NB4 (cell line): ENCODE data around the gene PFDN1.
A peak's percentile ranks its signal among the peaks of the same experiment; 100 is the strongest.

Experiments
- DNase-seq: peaks from one replicate; pipeline ENCODE4 v3.0.0; 2010; ENCODE audit warnings: low read depth
- H3K4me3 ChIP-seq: one replicate; pipeline ENCODE4 v1.5.1; 2011; ENCODE audit warnings: mild to moderate bottlenecking, low read depth, low read length, moderate library complexity
- MYC ChIP-seq: IDR thresholded peaks from 2 replicates; pipeline ENCODE4 v1.6.1; 2011; ENCODE audit warnings: low read depth, low read length
- POLR2A ChIP-seq: IDR thresholded peaks from 2 replicates; pipeline ENCODE4 v1.6.1; 2011; ENCODE audit warnings: mild to moderate bottlenecking; ENCODE audit not compliant: insufficient read length; ENCODE audit errors: extremely low read depth
- TF ChIP-seq, protein P1 (sequence below): IDR thresholded peaks from 2 replicates; pipeline ENCODE4 v1.6.1; 2011; ENCODE audit warnings: low read depth, low read length
- TF ChIP-seq, protein P2 (sequence below): IDR thresholded peaks from one replicate; pipeline ENCODE4 v1.5.1; 2012; ENCODE audit warnings: low read depth, low read length

PFDN1 gene

DNA sequence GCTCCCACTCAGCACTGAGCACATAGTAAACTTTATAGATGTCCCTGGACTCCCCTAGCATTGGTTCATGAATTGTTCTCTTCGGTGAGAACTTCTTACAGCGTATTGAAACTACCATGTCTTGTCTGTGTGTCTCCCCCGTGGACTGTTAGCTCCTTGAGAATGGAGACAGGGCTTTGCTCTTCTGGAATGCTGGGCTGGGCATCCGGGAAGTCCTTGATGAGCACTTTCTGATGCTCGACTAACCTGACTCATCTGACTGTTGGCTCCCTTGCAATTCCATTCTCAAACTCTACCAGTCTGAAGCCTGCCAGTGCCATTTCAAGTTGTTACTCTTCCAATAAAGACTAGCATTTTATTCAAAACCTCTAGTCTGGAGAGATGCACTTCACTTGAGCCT, 15.0 kb upstream of the PFDN1 start:
- no peak overlapping the region for H3K4me3 ChIP-seq
- TF ChIP-seq, protein P1, sequence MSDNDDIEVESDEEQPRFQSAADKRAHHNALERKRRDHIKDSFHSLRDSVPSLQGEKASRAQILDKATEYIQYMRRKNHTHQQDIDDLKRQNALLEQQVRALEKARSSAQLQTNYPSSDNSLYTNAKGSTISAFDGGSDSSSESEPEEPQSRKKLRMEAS = no peak
- no peak for DNase-seq

DNA sequence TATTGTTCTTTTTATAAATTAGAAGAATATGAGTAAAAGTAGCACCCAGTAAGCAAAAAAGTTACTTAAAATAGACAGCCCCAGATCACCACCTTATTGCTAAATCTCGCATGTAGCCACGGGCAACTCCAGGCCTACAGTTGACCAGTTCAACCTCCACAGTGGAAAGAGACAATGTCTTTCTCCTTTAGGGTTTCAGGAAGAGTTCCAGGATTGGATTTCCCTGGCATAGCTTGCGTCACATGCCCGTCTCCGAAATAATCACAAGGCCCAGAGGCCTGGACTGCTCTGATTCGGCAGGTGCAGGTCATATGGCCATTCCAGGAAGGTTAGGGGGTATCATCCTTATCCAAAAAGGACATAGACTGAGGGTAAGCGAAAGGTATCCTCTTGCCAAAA, 9.9 kb upstream of the PFDN1 start:
- TF ChIP-seq POLR2A (no peak), MYC (no peak)
- TF ChIP-seq, protein P1 = no peak
- TF ChIP-seq, protein P2, sequence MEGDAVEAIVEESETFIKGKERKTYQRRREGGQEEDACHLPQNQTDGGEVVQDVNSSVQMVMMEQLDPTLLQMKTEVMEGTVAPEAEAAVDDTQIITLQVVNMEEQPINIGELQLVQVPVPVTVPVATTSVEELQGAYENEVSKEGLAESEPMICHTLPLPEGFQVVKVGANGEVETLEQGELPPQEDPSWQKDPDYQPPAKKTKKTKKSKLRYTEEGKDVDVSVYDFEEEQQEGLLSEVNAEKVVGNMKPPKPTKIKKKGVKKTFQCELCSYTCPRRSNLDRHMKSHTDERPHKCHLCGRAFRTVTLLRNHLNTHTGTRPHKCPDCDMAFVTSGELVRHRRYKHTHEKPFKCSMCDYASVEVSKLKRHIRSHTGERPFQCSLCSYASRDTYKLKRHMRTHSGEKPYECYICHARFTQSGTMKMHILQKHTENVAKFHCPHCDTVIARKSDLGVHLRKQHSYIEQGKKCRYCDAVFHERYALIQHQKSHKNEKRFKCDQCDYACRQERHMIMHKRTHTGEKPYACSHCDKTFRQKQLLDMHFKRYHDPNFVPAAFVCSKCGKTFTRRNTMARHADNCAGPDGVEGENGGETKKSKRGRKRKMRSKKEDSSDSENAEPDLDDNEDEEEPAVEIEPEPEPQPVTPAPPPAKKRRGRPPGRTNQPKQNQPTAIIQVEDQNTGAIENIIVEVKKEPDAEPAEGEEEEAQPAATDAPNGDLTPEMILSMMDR = no peak
- H3K4me3 ChIP-seq = no peak overlapping the region
- no peak for DNase-seq

DNA sequence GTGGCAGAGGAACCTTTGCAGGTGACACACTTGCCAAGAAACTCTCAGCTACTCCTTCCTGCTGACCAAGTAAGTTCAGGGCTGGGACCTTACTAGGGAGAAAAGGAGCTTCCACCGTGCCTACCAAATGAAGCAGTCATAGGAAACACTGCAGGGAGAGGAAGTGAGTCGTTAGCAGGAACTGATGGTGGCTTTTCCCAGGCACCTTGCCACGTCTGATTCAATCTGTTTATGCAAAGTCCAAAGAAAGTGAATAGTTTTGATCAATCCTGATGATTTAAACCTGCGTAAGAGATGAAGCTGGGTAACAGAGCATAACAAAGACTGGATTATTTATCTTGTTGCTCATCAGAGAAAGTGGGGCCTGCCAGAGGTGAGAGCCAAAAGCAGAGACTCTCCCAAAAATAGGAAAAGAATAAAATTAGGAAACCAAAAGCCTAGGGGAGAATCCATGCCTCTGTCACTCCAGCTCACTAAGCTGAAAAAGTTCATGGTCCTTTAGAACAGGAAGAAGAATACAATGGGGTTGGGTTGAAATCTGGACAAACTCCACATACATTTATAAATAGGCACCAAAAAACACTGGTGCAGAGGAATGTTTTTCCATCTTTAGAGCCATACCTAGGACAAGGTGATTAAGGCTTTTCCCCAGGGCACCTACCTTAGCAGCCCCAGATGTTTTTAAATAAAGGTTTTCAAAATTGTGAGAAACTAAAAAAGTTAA, 9.3 kb upstream of the PFDN1 start:
- no peak overlapping the region for H3K4me3 ChIP-seq
- TF ChIP-seq, protein P1 = no peak
- peak; percentile 48 for DNase-seq

DNA sequence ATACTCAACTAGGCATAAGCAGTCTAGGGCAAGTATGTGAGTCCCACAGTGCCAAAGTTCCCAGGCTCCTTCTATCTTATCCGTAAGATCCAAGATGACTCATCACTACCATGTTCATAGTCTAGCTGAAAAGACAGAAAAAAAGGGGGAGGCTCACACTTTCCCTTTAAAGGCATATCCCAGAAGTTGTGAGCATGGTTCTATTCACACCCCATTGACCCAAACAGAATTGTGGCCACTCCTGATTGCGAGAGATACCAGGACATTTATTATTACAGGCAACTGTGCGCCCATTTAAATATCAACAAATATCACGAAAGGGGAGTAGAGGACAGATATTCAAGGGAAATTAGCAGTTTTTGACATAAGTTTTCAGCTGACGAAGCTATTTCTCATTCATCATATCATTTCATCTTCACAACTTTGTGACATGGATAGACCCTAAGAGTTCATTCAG, 8.1 kb upstream of the PFDN1 start:
- DNase-seq = no peak
- no peak overlapping the region for H3K4me3 ChIP-seq
- TF ChIP-seq POLR2A (no peak), MYC (no peak)
- TF ChIP-seq, protein P2 = no peak
- TF ChIP-seq, protein P1 = no peak

DNA sequence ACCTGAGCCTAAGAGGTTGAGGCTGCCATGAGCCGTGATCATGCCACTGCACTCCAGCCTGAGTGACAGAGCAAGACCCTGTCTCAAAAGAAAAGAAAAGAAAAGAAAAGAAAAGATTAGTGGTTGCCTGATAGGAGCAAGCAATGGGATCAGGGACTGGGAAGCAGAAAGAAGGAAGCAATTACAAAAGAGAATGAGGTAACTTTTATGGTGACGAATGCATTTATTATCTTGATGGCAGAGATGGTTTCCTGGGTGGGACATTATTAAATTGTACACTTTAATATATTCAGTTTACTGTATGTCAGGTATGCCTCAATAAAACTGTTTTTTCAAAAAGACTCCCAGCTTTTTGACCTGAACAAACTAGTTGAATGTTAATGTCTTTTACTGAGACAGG, 7.5 kb upstream of the PFDN1 start:
- H3K4me3 ChIP-seq = no peak overlapping the region
- no peak for TF ChIP-seq POLR2A
- TF ChIP-seq, protein P2 = no peak
- no peak for TF ChIP-seq MYC
- TF ChIP-seq, protein P1 = no peak
- DNase-seq = no peak

DNA sequence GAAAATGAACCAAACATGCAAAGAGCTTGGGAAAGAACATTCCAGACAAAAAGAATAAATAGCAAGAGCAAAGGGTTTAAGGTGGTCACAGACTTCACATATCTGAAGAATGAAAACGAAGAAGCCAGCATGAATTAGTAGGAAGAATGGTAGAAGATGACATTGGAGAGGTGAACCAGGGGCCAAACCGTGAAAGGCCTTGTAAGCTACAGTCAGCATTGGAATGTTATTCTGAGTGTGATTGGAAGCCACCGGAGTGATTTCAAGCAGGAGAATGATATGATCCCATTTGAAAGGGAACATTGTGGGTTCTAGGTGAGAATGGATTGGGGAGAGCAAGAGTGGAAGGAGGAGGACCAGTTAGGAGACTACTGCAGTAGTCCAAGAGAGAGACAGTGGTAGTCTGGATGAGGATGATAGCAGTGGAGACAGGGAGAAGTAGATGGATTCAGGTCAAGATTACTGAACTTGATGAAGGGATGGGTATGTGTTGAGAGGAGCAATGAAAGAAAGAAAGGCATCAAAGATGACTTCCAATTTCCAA, 6.9 kb upstream of the PFDN1 start:
- H3K4me3 ChIP-seq = no peak overlapping the region
- no peak for DNase-seq
- TF ChIP-seq POLR2A (no peak), MYC (no peak)
- TF ChIP-seq, protein P2 = no peak
- TF ChIP-seq, protein P1 = no peak
